ENCODE measurements around the gene SUSD4.

GRCh38 chr1:223266632-223267172 lies 97.3 kb downstream of the SUSD4 start:
- TF ChIP-seq CTCF (conservative IDR thresholded peaks at IDR 0.05): no peak
- no peak for TF ChIP-seq EZH2 (IDR thresholded peaks at IDR 0.05; ENCODE audit: low read depth)

Measured in PC-9 (cell line).